HG02884 (cell line): ENCODE data around the gene PTGS2.
A peak's percentile ranks its signal among the peaks of the same experiment; 100 is the strongest.

Experiments used
- ATAC-seq: cut with Tn5 transposase; IDR thresholded peaks from one replicate; pipeline ENCODE4 v1.9.1; 2021; ENCODE audit warnings: mild to moderate bottlenecking, moderate library complexity; ENCODE audit not compliant: unreplicated experiment

Gene PTGS2

GRCh38 chr1:186680245-186681061 is at the start of gene PTGS2:
Gene PTGS2, minus strand, starts transcription at chr1:186680423. Its CDS starts 133 bp downstream, at chr1:186680290.
- ATAC-seq = peak; percentile 92

GRCh38 chr1:186722711-186723309 is 42.6 kb upstream of the PTGS2 start:
- ATAC-seq = peak; percentile 70

GRCh38 chr1:186717286-186717685 is 37.1 kb upstream of the PTGS2 start:
- no peak for ATAC-seq

GRCh38 chr1:186715887-186716809 is 35.9 kb upstream of the PTGS2 start:
- no peak for ATAC-seq

- ATAC-seq = no peak
These were observed 30.5 kb upstream of the PTGS2 start for GRCh38 chr1:186710696-186711095.

- ATAC-seq = no peak
These were observed 28.5 kb upstream of the PTGS2 start for GRCh38 chr1:186708694-186709097.

GRCh38 chr1:186703209-186703766 is 23.1 kb upstream of the PTGS2 start:
- no peak for ATAC-seq

- ATAC-seq = no peak
These were observed 20.5 kb upstream of the PTGS2 start for GRCh38 chr1:186700722-186701121.

GRCh38 chr1:186699519-186699918 is 19.3 kb upstream of the PTGS2 start:
- ATAC-seq = no peak

GRCh38 chr1:186689907-186690306 is 9.7 kb upstream of the PTGS2 start:
- no peak for ATAC-seq

- no peak for ATAC-seq
These were observed 9.2 kb upstream of the PTGS2 start for GRCh38 chr1:186689376-186689775.

- no peak for ATAC-seq
These were observed 3.6 kb upstream of the PTGS2 start for GRCh38 chr1:186683652-186684410.

- ATAC-seq = no peak
These were observed 2.5 kb upstream of the PTGS2 start for GRCh38 chr1:186682736-186683135.

- no peak for ATAC-seq
These were observed 1.6 kb upstream of the PTGS2 start for GRCh38 chr1:186681801-186682200.

- no peak for ATAC-seq
These were observed 898 bp upstream of the PTGS2 start for GRCh38 chr1:186681121-186681520.

GRCh38 chr1:186679924-186680244 is 339 bp downstream of the PTGS2 start:
- ATAC-seq = peak; percentile 3

- ATAC-seq = no peak
These were observed 2.1 kb downstream of the PTGS2 start for GRCh38 chr1:186678155-186678554.

GRCh38 chr1:186672596-186672995 is 7.6 kb downstream of the PTGS2 start:
- no peak for ATAC-seq

GRCh38 chr1:186672131-186672530 is 8.1 kb downstream of the PTGS2 start:
- no peak for ATAC-seq

- ATAC-seq = no peak
These were observed 8.9 kb downstream of the PTGS2 start for GRCh38 chr1:186671136-186671825.
